Stimulated activated CD4-positive, alpha-beta T cell treated with anti-CD3 and anti-CD28 coated beads, Interleukin-1b, Interleukin-23, amount 100 ng/mL, for 1 hour (primary cell): ENCODE data around the gene JDP2.

Experiments used
- DNase-seq, 2 donors: peaks; one replicate each; pipeline ENCODE4 v3.0.0-alpha.2; 2020; ENCODE audit warnings: low read depth in 2 of 2

The JDP2 gene

GRCh38 chr14:75484711-75485429, 57.0 kb downstream of the JDP2 start:
- DNase-seq: no peak

GRCh38 chr14:75486318-75486717, 58.5 kb downstream of the JDP2 start:
- no peak for DNase-seq

DNA sequence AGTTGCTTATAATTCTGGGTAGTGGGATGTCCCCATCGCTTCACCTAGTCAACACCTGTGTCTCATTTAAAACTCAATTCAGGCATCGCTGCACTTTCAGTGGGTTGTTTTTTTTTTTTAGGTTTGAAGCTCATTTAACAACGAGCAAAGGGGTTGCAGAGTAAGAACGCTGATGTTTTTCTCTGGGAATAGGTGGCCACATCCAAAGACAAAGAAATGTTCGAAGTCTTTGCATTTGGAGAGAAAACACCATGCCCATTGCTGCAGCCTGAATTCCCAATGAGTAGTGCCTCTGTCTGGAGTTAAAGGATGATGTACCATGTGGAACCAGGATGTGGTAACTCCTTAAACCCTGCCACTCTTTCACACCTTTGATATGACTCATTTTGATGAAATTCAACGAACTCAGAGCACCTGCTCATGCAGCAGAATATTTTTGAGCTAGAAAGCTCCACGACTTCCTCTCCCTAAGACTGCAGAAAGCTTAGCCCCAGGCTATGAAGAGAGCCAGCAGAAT, 59.4 kb downstream of the JDP2 start:
- no peak for DNase-seq

DNA sequence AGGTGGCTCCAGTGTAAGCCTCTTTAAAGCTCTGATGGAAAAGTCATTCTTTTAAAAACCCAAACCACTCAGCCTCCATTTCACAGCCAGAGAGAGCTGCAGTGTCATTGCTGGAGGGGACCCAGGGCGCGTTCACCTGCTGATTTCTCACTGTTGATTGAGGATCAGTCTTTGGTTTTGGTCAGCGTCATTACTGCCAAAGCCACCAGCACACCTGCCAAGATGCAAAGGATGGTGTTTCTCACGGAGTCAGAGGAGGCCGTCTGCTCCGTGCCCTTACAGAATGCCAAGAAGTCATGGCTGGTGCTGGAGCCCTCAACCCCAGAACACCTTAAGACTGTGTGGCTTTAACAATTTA, 61.6 kb downstream of the JDP2 start:
- no peak for DNase-seq

DNA sequence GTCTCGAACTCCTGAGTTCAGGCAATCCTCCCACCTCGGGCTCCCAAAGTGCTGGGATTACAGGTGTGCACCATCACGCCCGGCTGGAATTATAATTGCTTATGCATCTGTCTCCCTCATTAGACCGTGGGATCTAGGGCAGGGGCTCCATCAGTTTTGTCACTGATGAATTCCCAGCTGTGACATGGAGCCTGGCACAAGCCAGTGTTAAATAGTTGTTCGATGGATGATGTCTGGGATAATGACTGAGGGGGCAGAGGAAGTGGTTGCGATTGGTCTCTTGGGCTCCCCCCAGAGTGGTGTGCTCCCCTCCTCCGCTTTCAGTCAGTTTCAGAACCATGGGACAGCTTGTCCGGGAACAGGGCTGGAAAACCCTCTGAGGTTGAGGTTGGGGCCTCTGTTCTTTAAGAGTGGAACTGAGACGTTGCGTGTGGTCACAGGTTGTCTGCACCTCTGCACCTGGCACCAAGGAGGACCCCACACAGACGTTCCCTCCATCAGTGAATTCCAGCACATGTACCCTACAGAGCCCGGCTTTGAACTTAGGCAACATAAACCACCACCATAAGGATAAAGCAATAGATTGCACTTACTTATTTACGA, 63.7 kb downstream of the JDP2 start:
- no peak for DNase-seq

DNA sequence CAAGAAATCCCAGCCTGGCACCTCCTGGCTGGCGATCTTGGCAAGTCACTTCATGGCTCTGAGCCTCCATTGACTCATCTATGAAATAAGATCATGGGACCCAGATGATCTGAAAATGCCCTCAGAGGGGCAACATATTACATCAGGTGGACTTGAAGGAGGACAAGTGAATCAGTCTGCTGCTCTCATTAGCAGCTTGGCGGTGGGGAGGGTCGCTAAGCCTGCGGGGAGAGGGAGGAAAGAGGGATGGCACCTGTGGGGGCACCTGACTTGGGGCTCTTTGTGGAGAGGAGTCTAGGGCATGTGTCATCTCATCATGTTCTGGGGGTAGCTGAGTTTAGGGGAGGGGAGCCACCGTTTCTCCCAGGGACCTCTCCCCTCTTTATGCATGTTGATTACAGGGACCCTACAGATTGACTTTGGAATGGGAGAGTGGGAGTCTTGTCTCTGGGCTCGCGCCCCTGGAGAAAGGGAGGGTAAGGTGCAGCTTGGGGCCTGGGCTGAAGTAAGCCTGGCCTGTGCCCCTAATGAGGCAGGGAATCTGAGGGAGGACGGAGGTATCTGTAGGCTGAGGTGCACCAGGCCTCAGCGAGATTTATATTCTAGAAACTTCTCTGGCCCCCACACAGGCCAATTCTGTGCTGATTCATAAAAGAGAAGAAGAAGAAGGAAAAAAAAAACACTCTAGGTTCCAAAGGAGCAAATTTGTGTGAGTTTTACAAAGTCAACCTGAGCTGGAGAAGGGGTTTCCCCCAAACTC, 65.2 kb downstream of the JDP2 start:
- DNase-seq: no peak

GRCh38 chr14:75493592-75494087, 65.8 kb downstream of the JDP2 start:
- no peak for DNase-seq

GRCh38 chr14:75494896-75495295, 67.1 kb downstream of the JDP2 start:
- no peak for DNase-seq

GRCh38 chr14:75495399-75495798, 67.6 kb downstream of the JDP2 start:
- DNase-seq: no peak

DNA sequence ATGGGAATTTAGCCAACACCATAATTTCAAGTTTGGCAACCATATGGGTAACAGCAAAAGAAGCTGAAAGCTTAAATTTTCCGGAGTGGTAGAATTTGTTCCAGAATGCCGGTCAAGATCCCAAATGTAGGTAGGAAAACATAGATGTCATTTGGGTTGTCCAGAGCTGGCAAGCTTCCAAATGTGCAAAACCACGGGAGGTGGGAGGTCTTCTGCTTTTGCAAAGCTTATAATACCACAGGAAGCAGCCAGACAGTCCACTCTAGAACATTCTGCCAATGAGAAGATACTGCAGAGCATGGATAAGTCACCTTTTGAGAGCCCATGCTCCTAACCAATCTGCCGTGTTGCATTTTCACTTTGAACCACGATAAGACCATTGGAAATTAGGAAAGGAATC, 68.1 kb downstream of the JDP2 start:
- DNase-seq: no peak

GRCh38 chr14:75496755-75497154, 68.9 kb downstream of the JDP2 start:
- no peak for DNase-seq

GRCh38 chr14:75497191-75497590, 69.4 kb downstream of the JDP2 start:
- no peak for DNase-seq

DNA sequence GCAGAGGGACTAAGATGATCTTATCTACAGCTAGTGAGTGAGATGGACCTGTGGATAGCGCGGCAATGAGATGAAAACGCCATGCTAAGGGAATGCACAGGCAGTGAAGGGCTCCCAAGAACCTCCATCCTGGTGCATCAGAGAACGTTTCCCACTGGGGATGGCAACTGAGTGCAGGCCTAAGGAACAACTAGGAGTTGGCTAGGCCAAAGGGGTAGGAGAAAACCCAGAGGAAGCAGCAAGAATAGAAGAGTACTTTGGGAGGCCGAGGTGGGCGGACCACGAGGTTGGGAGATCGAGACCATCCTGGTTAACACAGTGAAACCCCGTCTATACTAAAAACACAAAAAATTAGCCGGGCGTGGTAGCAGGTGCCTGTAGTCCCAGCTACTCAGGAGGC, 69.9 kb downstream of the JDP2 start:
- no peak for DNase-seq

DNA sequence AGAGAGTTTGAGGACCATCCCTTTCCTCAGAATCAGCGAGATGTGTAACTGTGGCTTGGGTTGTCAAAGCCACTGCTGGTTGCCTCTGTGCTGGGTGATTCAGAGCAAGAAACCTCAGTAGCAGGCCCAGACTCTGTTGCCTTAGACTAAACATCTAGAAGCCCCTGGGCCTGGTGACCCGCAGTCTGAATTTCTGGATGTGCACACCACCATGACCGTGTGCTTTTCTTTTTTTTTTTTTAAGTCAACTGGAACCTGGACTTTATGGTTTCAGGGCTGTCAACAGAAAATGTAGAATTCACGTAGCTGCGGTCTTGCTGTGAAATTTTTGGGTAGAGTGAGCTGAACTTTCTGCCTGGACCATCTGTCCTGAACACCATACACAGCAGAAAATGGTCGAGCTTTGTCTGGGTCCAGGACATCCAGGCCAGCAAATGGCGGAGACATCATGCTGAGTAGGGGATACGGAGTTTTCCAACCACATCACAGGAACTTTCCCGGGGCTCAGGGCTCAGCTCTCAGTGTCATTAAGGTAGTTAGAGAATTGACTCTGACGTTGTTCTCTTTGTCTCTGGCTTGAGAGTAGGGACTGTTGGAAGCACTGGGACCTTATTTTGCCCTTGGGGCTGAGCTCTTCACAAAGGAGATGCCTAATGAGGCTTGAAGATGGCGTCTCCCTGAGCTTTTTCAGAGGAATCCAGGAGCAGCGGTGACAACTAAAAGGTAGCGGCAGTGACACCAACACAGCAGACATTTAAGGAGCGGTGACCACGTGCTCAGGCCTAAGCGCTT, 71.5 kb downstream of the JDP2 start:
- no peak for DNase-seq

DNA sequence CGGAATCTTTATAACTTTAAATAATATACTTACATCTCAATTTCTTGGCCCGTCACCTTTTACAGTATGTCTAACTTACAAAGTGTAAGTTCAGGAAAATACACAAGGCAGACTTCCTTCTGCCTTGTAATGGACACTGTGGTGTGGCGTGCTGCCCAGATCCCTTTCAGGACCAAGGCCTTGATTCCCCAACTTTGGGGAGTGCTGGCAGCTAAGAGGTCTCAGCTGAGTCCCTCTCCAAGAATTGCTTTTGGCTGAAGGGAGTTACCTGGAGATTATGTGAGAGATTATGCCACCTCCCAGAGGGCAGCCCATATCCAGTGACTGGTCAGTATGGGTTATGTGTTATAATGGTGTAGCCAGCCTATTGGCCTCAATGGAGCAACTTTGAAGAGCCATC, 73.3 kb downstream of the JDP2 start:
- DNase-seq: no peak

GRCh38 chr14:75504411-75504810, 76.6 kb downstream of the JDP2 start:
- DNase-seq: no peak

GRCh38 chr14:75506930-75507329, 79.1 kb downstream of the JDP2 start:
- DNase-seq: no peak

GRCh38 chr14:75510547-75510946, 82.7 kb downstream of the JDP2 start:
- no peak for DNase-seq

- no peak for DNase-seq
Observed at GRCh38 chr14:75511201-75511600, 83.4 kb downstream of the JDP2 start.

DNA sequence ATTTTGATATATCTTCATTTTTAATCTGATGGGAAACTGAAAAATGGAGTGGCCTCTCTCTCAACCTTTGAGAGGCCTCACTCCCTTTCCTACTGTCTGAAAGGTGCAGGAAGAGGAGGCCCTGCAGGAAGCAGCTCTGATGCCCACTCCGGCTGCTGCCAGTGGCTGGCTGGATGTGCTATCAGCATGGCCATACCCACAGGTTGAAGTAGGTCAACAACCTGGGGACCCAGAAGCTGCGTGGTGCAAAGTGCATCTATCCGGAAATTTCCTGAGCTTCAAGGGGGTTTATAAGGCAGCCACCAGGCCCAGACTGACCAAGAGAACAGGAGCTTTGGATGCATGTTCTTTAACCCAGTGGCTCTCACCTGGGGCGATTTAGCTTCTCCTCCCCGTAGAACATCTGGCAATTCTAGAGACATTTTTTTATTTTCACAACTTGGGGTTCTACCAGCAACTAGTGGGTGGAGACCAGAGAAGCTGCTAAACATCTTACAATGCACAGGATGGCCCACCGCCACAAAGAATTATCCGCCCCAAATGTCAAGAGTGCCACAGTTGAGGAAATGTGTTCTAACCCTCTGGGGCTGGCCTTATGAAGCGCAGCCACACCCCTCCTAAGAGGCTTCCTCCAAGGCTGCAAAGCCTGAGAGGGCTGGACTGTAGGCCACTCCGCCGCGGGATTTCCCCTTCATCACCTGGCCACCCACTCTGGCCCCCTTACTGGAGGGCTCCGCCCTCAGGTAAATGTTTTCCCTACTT, 86.3 kb downstream of the JDP2 start:
- DNase-seq: no peak
